ENCODE measurements around the gene ENO1. TPM values are rescaled to one million over a fixed set of nuclear protein-coding genes. Genes with fewer than 3 reads are reported as not detected.

ENO1 gene
- total RNA-seq, 4 donors from 2014 or later, result 954 to 1,668 (median 1,315) TPM

DNA sequence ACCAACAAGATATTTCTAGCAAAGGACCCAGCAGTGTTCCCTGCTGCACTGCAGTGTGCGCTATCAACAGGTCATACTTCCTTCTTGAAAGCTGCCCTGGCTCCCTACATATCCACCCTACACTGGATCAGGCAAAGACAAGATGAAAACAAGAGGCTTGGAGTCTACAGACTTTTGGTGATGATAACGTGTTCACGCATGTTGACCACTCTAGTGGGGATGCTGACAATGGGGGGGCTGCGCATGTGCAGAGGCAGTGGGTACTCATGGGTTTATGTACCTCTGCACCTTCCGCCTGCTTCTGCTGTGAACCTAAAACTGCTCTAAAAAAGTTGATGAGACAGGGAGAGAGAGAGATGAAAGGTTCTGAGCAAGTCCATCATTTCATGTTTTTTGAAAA lies 5.5 kb downstream of the ENO1 start:
- 50 to 57% methylated on average over 5 of the region's 5 CpGs for WGBS, 2 donors
- TF ChIP-seq, protein P1, sequence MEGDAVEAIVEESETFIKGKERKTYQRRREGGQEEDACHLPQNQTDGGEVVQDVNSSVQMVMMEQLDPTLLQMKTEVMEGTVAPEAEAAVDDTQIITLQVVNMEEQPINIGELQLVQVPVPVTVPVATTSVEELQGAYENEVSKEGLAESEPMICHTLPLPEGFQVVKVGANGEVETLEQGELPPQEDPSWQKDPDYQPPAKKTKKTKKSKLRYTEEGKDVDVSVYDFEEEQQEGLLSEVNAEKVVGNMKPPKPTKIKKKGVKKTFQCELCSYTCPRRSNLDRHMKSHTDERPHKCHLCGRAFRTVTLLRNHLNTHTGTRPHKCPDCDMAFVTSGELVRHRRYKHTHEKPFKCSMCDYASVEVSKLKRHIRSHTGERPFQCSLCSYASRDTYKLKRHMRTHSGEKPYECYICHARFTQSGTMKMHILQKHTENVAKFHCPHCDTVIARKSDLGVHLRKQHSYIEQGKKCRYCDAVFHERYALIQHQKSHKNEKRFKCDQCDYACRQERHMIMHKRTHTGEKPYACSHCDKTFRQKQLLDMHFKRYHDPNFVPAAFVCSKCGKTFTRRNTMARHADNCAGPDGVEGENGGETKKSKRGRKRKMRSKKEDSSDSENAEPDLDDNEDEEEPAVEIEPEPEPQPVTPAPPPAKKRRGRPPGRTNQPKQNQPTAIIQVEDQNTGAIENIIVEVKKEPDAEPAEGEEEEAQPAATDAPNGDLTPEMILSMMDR (IDR thresholded peaks at IDR 0.05), result no peak
- TF ChIP-seq POLR2A (IDR thresholded peaks at IDR 0.05), result no peak
- Histone ChIP-seq H3K36me3 (peaks cover 38 to 82% (median 44%) of the 10 kb centered on the region in 3 donors), H3K9me3 (no peaks in the 10 kb centered on the region), H3K27ac (peak overlapping the region; percentile 79 to 100 (median 96)), H3K4me3 (peak overlapping the region in 2 of 4 donors; percentile 1 to 32), H3K27me3 (no peaks in the 10 kb centered on the region), H3K4me1 (peaks cover 38 to 87% (median 63%) of the 10 kb centered on the region in 3 donors)
- DNase-seq, result no peak
- intact Hi-C loops (cut with DNase I), result loop anchor here (5.0 kb wide), 1 partner anchor 34 kb away; no protein-coding TSS in a partner anchor

DNA sequence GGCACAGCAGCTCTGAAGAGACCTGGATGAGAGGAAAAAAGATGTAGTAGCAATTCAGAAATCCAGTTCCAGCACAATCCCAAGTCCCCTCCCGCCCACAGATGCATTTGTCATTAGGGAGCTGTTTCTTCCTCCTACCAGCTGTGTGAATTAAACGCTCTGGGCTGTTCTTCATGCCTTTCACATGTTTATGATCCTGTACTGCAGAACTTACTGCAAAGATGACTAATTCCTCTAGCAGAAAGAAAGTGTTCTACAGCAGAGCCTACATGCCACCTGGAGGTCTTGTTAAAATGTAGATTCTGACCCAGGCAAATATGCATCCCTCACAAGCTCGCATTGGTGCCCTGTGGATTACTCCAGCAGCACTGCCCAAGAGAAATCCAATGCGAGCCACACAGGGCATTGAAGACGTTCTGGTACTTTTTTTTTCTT lies 6.5 kb downstream of the ENO1 start:
- Histone ChIP-seq H3K27me3 (no peaks in the 10 kb centered on the region), H3K9me3 (no peaks in the 10 kb centered on the region), H3K27ac (peak overlapping the region; percentile 79 to 100 (median 96)), H3K4me1 (peaks cover 38 to 82% (median 60%) of the 10 kb centered on the region in 3 donors), H3K36me3 (peaks cover 48 to 92% (median 55%) of the 10 kb centered on the region in 3 donors), H3K4me3 (peak overlapping the region in 1 of 4 donors; percentile 32)
- TF ChIP-seq, protein P1 (IDR thresholded peaks at IDR 0.05), result no peak
- TF ChIP-seq POLR2A (IDR thresholded peaks at IDR 0.05), result no peak
- no peak for DNase-seq
- intact Hi-C loops (cut with DNase I), result loop anchor here (5.0 kb wide), 1 partner anchor 35 kb away; no protein-coding TSS in a partner anchor
- 32 to 44% methylated on average over 3 to 5 of the region's 5 CpGs for WGBS, 2 donors

GRCh38 chr1:8871539-8871935 lies 6.9 kb downstream of the ENO1 start:
- DNase-seq, result no peak
- H3K36me3 ChIP-seq, result peaks cover 52 to 97% (median 59%) of the 10 kb centered on the region in 3 donors
- H3K27me3 ChIP-seq, result no peaks in the 10 kb centered on the region
- H3K4me1 ChIP-seq, result peaks cover 36 to 78% (median 55%) of the 10 kb centered on the region in 3 donors
- TF ChIP-seq, protein P1 (IDR thresholded peaks at IDR 0.05), result peak in 4 of 6 experiments; percentile 23 to 60 (median 40)
- TF ChIP-seq POLR2A (IDR thresholded peaks at IDR 0.05), result no peak
- intact Hi-C loops (cut with DNase I), result loop anchor here (5.0 kb wide), 1 partner anchor 36 kb away; no protein-coding TSS in a partner anchor
- no peak overlapping the region for H3K4me3 ChIP-seq
- WGBS, 2 donors, result 46% methylated on average over 4 of the region's 7 CpGs; no CpG with 5 or more reads in 1 of the 2 donors
- H3K27ac ChIP-seq, result peak overlapping the region; percentile 79 to 100 (median 96)
- no peaks in the 10 kb centered on the region for H3K9me3 ChIP-seq

GRCh38 chr1:8870616-8871538 lies 7.6 kb downstream of the ENO1 start:
- H3K27me3 ChIP-seq, result no peaks in the 10 kb centered on the region
- peaks cover 59 to 98% (median 65%) of the 10 kb centered on the region in 3 donors for H3K36me3 ChIP-seq
- peaks cover 29 to 71% (median 50%) of the 10 kb centered on the region in 3 donors for H3K4me1 ChIP-seq
- no peak for TF ChIP-seq POLR2A (IDR thresholded peaks at IDR 0.05)
- TF ChIP-seq, protein P1 (IDR thresholded peaks at IDR 0.05), result no peak
- WGBS, 2 donors, result 63 to 64% methylated on average over 15 to 17 of the region's 18 CpGs
- no peak for DNase-seq
- H3K4me3 ChIP-seq, result no peak overlapping the region
- intact Hi-C loops (cut with DNase I), result loop anchor here (5.0 kb wide), 1 partner anchor 36 kb away; no protein-coding TSS in a partner anchor
- H3K9me3 ChIP-seq, result no peaks in the 10 kb centered on the region
- H3K27ac ChIP-seq, result peak overlapping the region; percentile 79 to 100 (median 96)
